GM21423 (cell line): ENCODE results near the gene CSAD.
"Not testable (repeated sequence)": the region's sequence is repeated elsewhere in the genome, so short reads cannot be mapped to it uniquely, and the experiment has no call there.

ENCODE experiments used
- ATAC-seq: cut with Tn5 transposase; IDR thresholded peaks from one replicate; pipeline ENCODE4 v1.9.1; 2021; ENCODE audit warnings: mild to moderate bottlenecking, moderate library complexity; ENCODE audit not compliant: unreplicated experiment

CSAD gene

DNA sequence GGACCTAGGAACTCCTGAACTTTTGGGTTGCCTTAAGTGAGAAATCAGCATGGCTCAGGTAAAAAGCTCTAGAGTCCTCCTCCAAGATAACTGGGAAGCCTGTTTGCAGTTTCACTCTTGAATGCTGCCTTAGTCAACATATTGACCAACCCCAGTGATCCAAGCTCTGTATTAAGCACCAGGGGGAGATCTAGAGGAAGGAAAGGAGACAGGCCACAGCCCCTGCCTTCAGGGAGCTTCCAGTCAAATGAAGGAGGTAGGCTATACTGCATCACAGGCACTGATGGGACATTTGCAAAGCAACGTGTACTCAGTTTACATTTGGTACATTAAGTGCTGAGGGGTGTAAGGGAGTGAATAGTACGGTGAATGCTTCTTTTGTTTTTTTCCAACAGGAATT, 1.2 kb upstream of the CSAD start:
- ATAC-seq: no peak

DNA sequence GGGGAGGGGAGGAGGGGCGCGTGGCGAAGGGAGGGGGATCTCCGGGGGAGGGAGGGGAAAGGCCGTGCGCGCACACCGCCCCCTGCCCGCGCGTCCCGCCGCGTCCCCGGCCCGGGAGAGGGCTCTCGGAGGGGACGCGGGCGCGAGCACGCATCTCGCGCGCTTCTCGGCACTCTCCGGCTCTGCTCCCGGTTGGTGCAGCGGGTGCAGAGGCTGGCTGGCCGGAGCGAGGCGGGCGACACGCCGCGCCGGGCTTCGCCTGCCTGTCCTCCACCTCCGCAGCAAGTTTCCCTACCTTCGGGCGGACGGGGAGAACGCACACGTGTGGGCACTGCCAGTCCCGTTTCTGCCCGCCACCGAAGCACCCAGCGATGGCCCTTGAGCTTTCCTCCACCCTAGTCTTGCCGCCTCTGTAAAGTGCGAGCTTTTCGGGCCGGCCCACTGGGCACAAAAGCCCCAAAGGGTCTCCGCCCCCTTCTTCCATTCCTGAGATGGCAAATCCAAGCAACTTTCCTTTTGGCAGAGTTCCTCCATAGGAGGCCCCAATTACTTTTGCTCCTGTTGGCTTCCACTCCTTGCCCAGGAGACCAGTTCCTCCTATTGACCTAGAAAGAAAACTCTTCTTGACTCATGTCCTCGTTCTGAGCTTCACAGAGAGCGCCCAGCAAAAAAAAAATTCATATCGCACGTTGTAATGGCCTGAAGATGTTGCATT, 363 bp upstream of the CSAD start:
- ATAC-seq: peak; percentile 55

DNA sequence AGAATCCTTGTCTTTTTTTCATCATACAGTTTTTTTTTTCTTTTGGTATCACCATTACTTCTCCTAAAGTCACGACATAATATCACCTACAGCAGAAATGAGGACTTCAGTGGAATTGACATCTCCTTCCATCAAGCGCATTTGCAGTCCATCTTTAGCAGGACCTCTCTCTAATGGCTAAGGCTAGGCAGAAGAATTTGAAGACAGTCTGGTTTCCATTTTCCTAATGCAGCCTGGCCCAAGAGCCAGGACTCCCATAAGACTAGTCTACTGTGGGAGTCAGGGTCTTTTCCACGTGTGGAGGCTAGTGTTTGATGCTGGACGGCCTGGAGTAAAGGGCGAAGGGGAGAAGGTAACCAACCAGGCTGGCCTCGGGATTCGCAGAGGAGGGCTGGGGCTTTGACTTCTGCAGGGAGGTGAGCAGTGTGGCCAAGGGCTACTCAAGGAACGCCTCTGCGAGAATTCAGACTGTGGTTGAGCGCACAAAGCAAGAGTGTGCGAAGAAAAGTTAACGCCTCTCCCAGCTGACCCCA, 972 bp downstream of the CSAD start:
- ATAC-seq: peak; percentile 4

DNA sequence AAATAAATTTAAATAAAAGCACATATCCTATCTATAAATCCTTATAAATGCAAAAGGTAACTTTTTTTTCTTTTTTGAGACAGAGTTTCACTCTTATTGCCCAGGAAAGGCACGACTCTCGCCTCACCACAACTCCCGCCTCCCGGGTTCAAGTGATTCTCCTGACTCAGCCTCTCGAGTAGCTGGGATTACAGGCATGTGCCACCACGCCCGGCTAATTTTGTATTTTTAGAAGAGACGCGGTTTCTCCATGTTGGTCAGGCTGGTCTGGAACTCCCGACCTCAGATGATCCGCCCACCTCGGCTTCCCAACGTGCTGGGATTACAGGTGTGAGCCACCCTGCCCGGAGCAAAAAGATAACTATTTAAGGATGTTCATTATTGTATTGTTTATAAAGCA, 1.9 kb downstream of the CSAD start:
- not testable (repeated sequence) for ATAC-seq

- ATAC-seq: not testable (repeated sequence)
Observed at GRCh38 chr12:53177447-53177846, 3.3 kb downstream of the CSAD start.

DNA sequence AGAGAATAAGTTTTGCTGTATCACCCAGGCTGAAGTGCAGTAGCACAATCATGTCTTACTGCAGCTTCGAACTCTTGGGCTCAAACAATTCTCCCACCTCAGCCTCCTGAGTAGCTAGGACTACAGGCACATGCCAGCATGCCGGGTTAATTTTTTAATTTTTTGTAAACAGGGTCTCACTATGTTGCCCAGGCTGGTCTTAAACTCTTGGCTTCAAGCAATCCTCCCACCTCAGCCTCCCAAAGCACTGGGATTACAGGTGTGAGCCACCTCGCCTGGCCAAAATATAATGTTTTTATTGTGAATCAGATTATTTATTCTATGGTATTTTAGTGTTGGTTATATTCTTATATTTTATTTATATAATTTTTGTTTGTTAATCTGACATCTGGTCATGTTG, 4.0 kb downstream of the CSAD start:
- no peak for ATAC-seq

DNA sequence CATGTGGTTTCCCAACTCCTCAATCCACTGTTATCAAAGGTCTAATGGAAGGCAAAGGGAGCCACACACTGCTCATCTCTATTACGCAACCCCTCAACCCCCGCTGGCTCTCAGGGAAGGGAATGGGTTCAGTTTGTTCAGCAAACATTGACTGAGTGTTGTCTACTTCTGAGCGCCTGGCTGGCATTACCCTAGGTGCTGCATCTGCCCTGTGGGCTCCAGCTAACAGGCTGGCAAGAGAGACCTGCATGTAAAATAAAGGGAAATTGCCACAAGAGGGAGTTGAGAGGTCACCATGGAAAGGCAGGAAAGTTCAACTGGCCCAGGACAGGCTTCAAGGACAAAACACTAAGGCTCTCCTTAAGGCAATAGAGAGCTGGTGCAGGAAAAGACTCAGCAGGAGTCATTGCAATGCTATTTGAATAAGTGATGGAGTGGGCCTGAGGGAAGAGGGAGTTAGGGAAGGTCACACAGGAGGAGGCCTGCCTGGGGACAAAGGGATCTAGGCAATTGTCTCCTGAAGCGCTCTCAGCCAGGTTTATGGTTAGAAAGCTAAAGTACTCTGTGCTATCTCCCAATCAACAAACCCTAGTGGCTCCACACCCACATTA, 5.7 kb downstream of the CSAD start:
- ATAC-seq: no peak

DNA sequence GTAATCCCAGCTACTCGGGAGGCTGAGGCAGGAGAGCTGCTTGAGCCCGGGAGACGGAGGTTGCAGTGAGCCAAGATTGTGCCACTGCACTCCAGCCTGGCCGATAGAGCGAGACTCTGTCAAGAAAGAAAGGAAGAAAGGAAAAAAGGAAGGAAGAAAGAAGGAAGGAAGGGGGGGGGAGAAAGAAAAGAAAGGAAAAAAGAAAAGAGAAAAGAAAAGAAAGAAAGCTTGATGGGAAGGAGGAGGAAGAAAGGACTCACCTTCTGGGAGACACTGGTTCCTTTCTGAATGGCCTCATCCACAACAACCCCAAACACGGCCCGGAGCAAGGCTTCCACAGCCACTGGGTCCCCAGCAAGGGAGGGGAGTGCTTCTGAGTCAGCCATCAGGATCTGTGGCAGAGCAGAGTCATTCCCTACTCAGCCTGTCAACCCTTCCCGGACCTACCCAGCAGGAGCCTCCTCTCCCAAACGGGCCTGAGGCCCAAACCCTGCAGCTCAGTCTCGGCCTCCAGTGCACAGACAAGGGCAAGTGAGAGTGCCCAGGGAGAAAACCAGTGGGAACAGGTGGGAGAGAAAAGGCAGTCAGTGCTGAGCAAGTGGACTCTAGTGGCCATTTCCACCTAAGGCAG, 7.5 kb downstream of the CSAD start:
- ATAC-seq: no peak

DNA sequence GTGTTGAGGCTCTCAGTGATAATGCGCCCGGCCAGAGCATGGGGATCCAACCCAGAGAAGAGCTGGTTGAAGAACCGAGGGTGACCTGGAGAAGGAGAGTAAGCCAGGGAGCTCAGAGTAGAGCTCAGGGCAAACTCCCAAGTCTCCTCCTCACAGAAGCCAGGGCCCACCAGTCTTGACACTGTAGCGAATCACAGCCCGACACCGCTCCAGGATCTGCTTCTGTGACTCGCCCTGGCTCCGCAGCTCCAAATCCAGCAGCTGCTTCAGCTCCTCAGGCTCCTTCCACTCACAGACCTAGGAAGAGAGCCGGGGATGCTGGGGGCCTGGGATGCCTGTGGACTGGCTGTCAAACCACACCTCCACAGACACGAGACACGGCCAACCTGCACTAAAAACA, 8.4 kb downstream of the CSAD start:
- ATAC-seq: no peak

DNA sequence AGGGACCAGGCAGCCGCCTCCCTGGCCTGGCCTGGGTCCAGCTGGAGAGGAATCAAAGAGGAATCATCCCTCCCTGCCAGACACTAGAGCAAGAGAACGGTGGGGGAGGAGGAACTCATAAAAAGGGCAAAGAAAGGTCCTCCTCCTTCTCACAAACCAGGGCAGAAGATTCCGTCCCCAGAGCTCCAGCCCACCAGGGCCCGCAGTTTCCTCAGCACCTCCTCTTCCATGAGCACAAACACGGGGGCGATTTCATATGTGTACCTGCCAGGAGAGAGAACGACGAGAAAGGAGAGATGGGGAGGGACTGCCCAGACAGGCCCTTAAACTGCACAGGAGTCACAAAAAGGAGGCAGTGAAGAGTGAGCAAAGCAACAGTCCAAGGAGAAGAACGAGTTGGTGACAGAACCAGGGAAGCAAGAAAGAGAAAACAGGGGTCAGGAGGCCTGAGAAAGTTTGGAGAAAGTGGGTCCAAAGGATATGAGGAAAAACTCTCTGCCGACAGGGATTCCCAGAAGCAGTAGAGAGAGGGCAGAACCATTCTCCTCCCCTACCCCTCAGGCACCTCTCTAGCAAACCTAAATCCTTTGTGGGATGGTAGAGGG, 8.9 kb downstream of the CSAD start:
- ATAC-seq: no peak

DNA sequence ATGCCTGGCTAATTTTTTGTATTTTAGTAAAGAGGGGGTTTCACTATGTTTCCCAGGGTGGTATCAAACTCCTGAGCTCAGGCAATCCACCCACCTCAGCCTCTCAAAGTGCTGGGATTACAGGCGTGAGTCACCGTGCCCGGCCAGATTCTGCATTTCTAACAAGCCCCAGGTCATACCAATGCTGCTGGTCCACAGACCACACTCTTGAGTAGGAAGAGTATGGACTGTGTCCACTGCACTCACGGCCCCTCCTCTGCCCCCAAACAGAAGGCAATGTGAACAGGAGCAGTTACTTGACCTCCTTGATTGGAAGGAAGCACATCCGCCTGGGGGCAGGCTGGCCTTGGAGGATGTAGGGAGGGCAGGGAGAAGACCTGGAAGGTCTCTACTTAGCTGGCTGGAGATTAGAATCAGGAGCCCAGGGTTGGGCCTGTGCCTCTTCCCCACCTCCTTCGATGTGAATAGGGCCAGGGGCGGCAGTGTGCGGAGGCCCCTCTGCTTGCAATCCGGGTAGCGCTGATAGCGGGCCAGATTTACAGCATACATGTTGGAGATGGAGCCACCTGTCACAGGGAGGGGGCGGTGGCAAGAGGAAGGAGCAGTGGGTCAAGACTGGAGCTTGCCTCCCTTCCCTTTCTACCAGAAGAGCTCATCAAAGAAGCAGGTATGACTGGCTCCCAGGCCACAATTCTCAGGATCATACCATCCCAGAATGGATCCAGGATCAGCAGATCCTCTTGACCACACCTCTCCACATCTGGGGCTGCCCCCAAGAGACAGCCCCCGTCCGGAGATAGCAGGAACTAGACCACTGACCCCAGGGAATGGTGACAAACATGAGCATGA, 9.6 kb downstream of the CSAD start:
- no peak for ATAC-seq

DNA sequence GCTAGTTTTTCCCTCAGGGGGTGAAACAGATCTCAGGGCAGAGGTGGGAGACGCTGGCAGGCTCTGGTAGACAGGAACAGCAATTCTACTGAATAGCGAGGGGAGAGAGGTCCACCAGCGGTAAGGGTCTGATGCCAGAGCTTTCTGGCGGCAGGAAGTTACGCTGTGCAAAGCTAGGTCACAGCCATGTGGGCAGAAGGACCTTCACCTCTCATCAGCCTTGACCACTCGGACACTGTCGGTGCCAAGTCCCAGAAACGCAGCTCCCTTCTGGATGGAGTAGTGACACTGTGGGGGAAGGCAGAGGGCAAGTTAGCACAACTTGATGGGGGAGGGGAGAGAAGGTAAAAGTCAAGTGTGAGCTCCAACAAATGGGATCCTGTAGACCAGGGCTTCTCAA, 10.5 kb downstream of the CSAD start:
- no peak for ATAC-seq

GRCh38 chr12:53169644-53170043, 11.1 kb downstream of the CSAD start:
- no peak for ATAC-seq

DNA sequence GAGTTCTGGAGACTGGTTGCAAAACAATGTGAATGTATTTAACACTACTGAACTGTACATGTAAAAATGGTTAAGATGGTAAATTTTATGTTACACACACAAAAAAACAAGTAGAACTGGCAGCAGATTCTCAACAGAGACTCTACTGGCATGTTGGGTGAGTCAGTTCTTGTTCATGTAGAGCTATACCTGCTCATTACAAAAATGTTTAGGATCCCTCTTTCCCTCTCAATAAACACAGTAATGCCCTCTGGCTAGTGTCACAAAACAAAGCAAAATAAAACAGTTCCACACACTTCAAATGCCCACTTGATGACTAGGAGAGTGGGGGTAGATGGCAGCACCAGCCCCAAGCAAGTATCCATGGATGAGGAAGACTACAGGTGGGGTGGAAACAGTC, 13.9 kb downstream of the CSAD start:
- no peak for ATAC-seq

DNA sequence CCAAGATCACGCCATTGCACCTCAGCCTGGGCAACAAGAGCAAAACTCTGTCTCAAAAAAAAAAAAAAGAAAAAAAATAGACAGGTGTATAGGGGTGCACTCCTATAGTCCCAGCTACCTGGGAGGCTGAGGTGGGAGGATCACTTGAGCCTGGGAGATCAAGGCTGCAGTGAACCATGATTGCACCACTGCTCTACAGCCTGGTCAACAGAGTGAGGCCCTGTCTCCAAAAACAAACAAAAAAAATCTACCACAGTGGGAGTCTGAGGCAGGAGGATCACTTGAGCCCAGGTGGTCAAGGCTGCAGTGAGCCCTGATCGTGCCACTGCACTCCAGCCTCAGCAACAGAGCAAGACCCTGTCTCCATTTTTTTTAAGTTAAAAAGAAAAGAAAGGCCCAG, 17.7 kb downstream of the CSAD start:
- ATAC-seq: not testable (repeated sequence)

- ATAC-seq: no peak
Observed at GRCh38 chr12:53161119-53161911, 19.4 kb downstream of the CSAD start.

GRCh38 chr12:53160673-53161072, 20.1 kb downstream of the CSAD start:
- no peak for ATAC-seq

DNA sequence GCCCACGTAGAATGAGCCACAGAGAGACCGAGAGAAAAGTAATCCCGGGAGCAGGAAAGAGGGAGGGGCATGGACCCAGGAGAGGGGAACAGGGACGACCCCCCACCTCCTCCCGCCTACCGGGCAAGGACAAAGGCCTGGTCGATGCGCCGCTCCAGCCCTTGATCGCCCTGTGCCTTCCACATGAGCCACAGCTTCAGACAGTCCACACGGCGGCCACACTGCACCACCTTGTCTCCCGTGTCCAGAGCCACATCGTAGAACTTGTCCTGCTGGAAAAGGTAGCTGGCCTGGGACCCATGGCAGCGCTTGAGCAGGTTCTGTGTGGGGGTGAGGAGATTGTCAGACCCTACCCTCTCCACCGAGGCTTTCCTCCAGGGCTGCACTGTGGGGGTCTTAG, 20.7 kb downstream of the CSAD start:
- no peak for ATAC-seq

DNA sequence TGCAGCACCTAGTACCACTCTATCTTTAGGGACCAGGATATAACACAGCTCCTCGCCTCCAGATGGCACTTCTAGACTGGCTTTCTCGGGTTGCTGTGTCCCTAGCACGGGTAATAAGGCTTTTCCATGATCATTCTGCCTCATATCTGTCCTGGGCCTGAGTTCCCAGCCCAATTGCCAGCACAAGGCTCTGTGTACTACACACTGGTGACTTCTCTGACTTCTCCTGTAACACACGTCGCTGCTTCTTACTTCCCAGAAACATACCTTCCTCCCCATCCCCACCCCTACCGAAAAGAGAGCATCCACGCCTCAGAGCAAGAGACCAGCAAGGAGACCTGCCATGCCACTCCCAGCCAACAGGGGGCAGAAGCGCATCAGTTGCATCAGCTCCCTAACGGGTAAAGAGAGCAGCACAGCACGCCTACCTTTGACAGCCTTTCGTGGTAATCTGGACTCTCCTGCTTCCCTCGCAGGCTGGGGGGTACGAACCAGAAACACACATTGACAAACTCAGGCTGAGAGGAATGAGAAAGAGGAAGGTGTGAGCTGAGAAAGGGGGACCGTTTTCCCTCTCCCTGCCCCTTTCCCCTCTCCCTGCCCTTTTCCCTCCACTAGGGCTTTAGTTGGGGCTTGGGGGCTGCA, 21.4 kb downstream of the CSAD start:
- peak; percentile 65 for ATAC-seq

- ATAC-seq: no peak
Observed at GRCh38 chr12:53152390-53152789, 28.3 kb downstream of the CSAD start.
